Measurements from ENCODE around the gene SERPINB10. TPM values are rescaled to one million over a fixed set of nuclear protein-coding genes. Genes with fewer than 3 reads are reported as not detected.

The SERPINB10 gene
- total and polyA plus RNA-seq, 2 of the 8 experiments (the other 6 are each of a cell fraction or from before 2014, with no cell fraction given), result not detected

DNA sequence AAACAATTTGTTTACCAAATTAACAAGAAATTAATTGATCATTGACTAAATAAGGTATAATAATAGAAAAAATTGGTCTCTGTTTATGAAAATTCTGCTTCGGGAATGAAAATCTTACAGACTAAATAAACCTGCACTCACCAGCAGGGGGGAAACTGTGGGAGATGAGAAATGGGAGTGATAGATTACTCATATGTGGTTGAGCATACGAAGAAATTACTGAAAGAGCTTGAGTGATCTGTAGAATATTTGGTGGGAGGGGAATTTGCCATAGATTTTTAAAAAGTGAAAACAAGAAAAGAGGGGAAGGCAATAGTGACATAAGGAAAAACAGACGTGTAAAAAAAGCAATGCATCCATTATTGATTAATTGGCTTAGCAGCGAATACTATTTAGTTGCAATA is 43.5 kb downstream of the SERPINB10 start (continued):
- TF ChIP-seq, protein P1, sequence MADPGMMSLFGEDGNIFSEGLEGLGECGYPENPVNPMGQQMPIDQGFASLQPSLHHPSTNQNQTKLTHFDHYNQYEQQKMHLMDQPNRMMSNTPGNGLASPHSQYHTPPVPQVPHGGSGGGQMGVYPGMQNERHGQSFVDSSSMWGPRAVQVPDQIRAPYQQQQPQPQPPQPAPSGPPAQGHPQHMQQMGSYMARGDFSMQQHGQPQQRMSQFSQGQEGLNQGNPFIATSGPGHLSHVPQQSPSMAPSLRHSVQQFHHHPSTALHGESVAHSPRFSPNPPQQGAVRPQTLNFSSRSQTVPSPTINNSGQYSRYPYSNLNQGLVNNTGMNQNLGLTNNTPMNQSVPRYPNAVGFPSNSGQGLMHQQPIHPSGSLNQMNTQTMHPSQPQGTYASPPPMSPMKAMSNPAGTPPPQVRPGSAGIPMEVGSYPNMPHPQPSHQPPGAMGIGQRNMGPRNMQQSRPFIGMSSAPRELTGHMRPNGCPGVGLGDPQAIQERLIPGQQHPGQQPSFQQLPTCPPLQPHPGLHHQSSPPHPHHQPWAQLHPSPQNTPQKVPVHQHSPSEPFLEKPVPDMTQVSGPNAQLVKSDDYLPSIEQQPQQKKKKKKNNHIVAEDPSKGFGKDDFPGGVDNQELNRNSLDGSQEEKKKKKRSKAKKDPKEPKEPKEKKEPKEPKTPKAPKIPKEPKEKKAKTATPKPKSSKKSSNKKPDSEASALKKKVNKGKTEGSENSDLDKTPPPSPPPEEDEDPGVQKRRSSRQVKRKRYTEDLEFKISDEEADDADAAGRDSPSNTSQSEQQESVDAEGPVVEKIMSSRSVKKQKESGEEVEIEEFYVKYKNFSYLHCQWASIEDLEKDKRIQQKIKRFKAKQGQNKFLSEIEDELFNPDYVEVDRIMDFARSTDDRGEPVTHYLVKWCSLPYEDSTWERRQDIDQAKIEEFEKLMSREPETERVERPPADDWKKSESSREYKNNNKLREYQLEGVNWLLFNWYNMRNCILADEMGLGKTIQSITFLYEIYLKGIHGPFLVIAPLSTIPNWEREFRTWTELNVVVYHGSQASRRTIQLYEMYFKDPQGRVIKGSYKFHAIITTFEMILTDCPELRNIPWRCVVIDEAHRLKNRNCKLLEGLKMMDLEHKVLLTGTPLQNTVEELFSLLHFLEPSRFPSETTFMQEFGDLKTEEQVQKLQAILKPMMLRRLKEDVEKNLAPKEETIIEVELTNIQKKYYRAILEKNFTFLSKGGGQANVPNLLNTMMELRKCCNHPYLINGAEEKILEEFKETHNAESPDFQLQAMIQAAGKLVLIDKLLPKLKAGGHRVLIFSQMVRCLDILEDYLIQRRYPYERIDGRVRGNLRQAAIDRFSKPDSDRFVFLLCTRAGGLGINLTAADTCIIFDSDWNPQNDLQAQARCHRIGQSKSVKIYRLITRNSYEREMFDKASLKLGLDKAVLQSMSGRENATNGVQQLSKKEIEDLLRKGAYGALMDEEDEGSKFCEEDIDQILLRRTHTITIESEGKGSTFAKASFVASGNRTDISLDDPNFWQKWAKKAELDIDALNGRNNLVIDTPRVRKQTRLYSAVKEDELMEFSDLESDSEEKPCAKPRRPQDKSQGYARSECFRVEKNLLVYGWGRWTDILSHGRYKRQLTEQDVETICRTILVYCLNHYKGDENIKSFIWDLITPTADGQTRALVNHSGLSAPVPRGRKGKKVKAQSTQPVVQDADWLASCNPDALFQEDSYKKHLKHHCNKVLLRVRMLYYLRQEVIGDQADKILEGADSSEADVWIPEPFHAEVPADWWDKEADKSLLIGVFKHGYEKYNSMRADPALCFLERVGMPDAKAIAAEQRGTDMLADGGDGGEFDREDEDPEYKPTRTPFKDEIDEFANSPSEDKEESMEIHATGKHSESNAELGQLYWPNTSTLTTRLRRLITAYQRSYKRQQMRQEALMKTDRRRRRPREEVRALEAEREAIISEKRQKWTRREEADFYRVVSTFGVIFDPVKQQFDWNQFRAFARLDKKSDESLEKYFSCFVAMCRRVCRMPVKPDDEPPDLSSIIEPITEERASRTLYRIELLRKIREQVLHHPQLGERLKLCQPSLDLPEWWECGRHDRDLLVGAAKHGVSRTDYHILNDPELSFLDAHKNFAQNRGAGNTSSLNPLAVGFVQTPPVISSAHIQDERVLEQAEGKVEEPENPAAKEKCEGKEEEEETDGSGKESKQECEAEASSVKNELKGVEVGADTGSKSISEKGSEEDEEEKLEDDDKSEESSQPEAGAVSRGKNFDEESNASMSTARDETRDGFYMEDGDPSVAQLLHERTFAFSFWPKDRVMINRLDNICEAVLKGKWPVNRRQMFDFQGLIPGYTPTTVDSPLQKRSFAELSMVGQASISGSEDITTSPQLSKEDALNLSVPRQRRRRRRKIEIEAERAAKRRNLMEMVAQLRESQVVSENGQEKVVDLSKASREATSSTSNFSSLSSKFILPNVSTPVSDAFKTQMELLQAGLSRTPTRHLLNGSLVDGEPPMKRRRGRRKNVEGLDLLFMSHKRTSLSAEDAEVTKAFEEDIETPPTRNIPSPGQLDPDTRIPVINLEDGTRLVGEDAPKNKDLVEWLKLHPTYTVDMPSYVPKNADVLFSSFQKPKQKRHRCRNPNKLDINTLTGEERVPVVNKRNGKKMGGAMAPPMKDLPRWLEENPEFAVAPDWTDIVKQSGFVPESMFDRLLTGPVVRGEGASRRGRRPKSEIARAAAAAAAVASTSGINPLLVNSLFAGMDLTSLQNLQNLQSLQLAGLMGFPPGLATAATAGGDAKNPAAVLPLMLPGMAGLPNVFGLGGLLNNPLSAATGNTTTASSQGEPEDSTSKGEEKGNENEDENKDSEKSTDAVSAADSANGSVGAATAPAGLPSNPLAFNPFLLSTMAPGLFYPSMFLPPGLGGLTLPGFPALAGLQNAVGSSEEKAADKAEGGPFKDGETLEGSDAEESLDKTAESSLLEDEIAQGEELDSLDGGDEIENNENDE (IDR thresholded peaks at IDR 0.05; ENCODE audit: insufficient replicate concordance, low read length), result no peak
- TF ChIP-seq RBBP5 (IDR thresholded peaks at IDR 0.05; ENCODE audit: borderline replicate concordance, low read depth, low read length) (no peak), SUZ12 (IDR thresholded peaks at IDR 0.05; ENCODE audit: low read length) (no peak), SAP30 (IDR thresholded peaks at IDR 0.05; ENCODE audit: insufficient read depth, insufficient replicate concordance, low read length) (no peak), KDM1A (IDR thresholded peaks at IDR 0.05; ENCODE audit: borderline replicate concordance, low read length) (no peak), NANOG (IDR thresholded peaks at IDR 0.05; ENCODE audit: insufficient read depth, low read depth, low read length, poor library complexity, severe bottlenecking) (no peak), GABPA (IDR thresholded peaks at IDR 0.05; ENCODE audit: borderline replicate concordance, insufficient read depth, low read length) (no peak), RFX5 (IDR thresholded peaks at IDR 0.05; ENCODE audit: borderline replicate concordance, low read depth, low read length) (no peak), PHF8 (conservative IDR thresholded peaks at IDR 0.05; ENCODE audit: low read depth, low read length) (no peak)
- TF ChIP-seq, protein P2, sequence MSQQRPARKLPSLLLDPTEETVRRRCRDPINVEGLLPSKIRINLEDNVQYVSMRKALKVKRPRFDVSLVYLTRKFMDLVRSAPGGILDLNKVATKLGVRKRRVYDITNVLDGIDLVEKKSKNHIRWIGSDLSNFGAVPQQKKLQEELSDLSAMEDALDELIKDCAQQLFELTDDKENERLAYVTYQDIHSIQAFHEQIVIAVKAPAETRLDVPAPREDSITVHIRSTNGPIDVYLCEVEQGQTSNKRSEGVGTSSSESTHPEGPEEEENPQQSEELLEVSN (IDR thresholded peaks at IDR 0.05), result no peak

Data from H1 (cell line).